Peyer's patch (tissue), 4 donors: ENCODE measurements around the gene RGMA. TPM values are rescaled to one million over a fixed set of nuclear protein-coding genes. Genes with fewer than 3 reads are reported as not detected.

Experiments used
- DNase-seq, 3 donors: peaks; one replicate each; pipeline ENCODE4 v3.0.0-alpha.2; 2017 to 2019
- H3K27ac ChIP-seq, 4 donors: fragments of 200-600 bp; sonication (generic); one replicate each; pipeline ENCODE4 v1.5.1; 2016 to 2019
- H3K27me3 ChIP-seq, 2 donors: fragments of 200-600 bp; sonication (generic); one replicate each; pipeline ENCODE4 v1.5.1; 2019
- H3K36me3 ChIP-seq, 3 donors: fragments of 200-600 bp; sonication (generic); one replicate each; pipeline ENCODE4 v1.5.1; 2016 to 2019
- H3K4me1 ChIP-seq, 4 donors: fragments of 200-600 bp; sonication (generic); one replicate each; pipeline ENCODE4 v1.5.1; 2016 to 2019
- H3K4me3 ChIP-seq, 4 donors: fragments of 200-600 bp; sonication (generic); 1 replicate in 3 of 4; 2 replicates in 1 of 4; pipeline ENCODE4 v1.5.1; 2016 to 2019; ENCODE audit warnings: mild to moderate bottlenecking in 1 of 4
- H3K9me3 ChIP-seq, 4 donors: fragments of 200-600 bp; sonication (generic); one replicate each; pipeline ENCODE4 v1.5.1; 2016 to 2019; ENCODE audit warnings: mild to moderate bottlenecking in 1 of 4
- CTCF ChIP-seq, 6 experiments: fragments of 450-650 bp in 4 of 6; fragments of 200-600 bp in 2 of 6; sonication (generic) in 1 of 6; IDR thresholded peaks; one replicate each; pipeline ENCODE4 v1.5.1; 2017 to 2019; ENCODE audit warnings: antibody characterized with exemption in 6 of 6, mild to moderate bottlenecking in 3 of 6, moderate library complexity in 1 of 6
- POLR2A ChIP-seq, 2 donors: fragments of 450-650 bp; IDR thresholded peaks; one replicate each; pipeline ENCODE4 v1.5.1; 2017; ENCODE audit warnings: antibody characterized with exemption in 2 of 2, mild to moderate bottlenecking in 2 of 2, moderate library complexity in 2 of 2
- total RNA-seq, 4 donors: library from RNA; depleted of rRNA; stranded (reverse); fragments of >200 nt; gene quantifications; one replicate each; pipeline ENCODE4 v1.1.0, GENCODE V29; 2016

The RGMA gene
- total RNA-seq, 4 donors from 2014 or later = 1.8 to 18.8 (median 9.3) TPM

GRCh38 chr15:93086791-93087190 is 2.2 kb downstream of the RGMA start:
- Histone ChIP-seq H3K27ac (peak overlapping the region in 1 of 4 donors; percentile 57), H3K27me3 (peaks cover 0 to 3% of the 10 kb centered on the region in 2 donors), H3K9me3 (no peaks in the 10 kb centered on the region), H3K4me1 (peaks cover 0 to 16% (median 10%) of the 10 kb centered on the region in 4 donors), H3K4me3 (peak overlapping the region in 1 of 4 donors; percentile 60), H3K36me3 (no peaks in the 10 kb centered on the region)
- DNase-seq = no peak
- TF ChIP-seq CTCF (IDR thresholded peaks at IDR 0.05) = no peak
- no peak for TF ChIP-seq POLR2A (IDR thresholded peaks at IDR 0.05)

DNA sequence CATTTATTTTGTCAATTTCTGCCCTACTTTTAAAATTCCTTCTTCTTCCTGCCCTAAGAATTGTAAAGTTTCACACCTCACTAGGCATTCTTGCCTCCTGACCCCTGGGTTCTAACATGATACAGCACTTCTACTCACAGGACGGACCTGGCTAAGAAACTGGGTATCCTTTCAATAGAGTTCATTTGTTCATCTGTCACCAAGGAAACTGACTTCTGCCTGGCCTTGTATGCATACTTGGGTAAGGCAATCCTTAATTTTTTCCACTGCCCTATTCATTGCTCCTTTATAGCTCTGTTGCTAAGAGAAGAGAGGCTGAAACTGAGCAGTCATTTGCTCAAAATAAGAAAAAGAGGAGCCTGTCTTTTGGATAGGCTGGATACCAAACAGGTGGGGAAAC is 3.3 kb downstream of the RGMA start:
- Histone ChIP-seq H3K4me1 (peaks cover 0 to 16% (median 10%) of the 10 kb centered on the region in 4 donors), H3K36me3 (no peaks in the 10 kb centered on the region), H3K27me3 (peaks cover 0 to 3% of the 10 kb centered on the region in 2 donors), H3K9me3 (no peaks in the 10 kb centered on the region), H3K27ac (peak overlapping the region in 1 of 4 donors; percentile 57), H3K4me3 (no peak overlapping the region)
- TF ChIP-seq POLR2A (IDR thresholded peaks at IDR 0.05) (no peak), CTCF (IDR thresholded peaks at IDR 0.05) (no peak)
- no peak for DNase-seq

DNA sequence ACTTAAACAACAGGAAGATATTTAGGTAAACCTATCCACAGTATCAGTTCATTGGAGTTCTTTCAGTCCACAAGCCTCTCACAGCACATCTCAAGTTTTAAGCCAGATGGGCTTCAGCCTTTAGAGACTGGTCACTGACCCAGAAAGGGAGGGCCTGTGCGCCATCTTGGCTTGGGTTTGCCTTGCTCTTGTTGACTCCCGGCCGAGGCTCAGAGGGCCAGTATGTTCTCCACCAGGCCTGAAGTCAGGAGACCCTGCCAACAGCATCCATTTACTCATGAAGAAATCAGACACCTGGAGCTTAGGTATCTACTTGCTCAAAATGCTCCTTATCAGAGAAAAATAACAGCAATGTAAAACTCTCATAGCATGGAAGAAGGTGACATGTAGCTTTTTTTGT is 6.2 kb downstream of the RGMA start:
- Histone ChIP-seq H3K4me1 (peaks cover 0 to 5% (median under 1%) of the 10 kb centered on the region in 4 donors), H3K27ac (peak overlapping the region in 1 of 4 donors; percentile 56), H3K27me3 (no peaks in the 10 kb centered on the region), H3K9me3 (no peaks in the 10 kb centered on the region), H3K36me3 (no peaks in the 10 kb centered on the region), H3K4me3 (no peak overlapping the region)
- TF ChIP-seq POLR2A (IDR thresholded peaks at IDR 0.05) (no peak), CTCF (IDR thresholded peaks at IDR 0.05) (no peak)
- DNase-seq = no peak

DNA sequence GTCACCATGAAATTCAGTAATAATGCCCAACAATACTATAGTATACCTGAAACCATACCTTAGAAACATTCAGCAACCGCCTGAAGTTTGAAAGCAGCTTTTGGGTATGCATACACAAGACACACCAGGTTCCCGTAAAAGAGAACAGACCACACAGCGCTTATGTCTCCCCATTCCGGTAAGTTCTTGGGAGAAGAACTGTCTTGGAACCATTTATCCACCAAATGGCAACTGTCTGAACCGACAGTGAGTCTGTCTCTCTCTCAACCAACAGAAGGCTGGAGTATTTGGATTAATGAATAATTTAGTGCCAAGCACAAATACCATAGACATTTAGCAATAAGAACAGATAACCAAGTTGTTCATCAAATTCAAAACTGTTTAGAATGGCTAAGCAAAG is 7.6 kb downstream of the RGMA start:
- no peak overlapping the region for H3K4me3 ChIP-seq
- H3K27ac ChIP-seq = peak overlapping the region in 1 of 4 donors; percentile 56
- DNase-seq = no peak
- H3K27me3 ChIP-seq = no peaks in the 10 kb centered on the region
- H3K9me3 ChIP-seq = no peaks in the 10 kb centered on the region
- no peak for TF ChIP-seq CTCF (IDR thresholded peaks at IDR 0.05)
- TF ChIP-seq POLR2A (IDR thresholded peaks at IDR 0.05) = no peak
- no peaks in the 10 kb centered on the region for H3K4me1 ChIP-seq
- no peaks in the 10 kb centered on the region for H3K36me3 ChIP-seq

DNA sequence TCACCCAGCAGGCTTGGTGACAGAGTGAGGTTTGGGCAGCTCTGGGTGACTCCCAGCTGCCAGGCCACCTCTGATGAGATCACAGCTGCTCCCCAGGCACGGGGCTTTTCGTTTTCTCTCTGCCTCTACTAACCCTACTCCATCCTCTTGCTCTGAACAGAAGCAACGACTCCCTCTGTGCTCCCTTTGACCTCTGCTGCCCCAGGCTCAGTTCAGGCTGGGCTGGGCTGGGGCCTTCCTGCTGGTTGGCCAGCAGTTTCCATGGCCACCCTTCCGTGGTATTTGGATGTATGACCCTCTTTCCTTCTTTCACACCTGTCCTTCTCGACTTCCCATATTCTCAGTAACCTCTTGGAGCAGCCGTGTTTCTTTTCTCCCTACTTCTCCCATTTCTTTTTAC is 8.6 kb downstream of the RGMA start:
- Histone ChIP-seq H3K4me3 (no peak overlapping the region), H3K4me1 (no peaks in the 10 kb centered on the region), H3K27me3 (no peaks in the 10 kb centered on the region), H3K9me3 (no peaks in the 10 kb centered on the region), H3K27ac (peak overlapping the region in 1 of 4 donors; percentile 56), H3K36me3 (no peaks in the 10 kb centered on the region)
- DNase-seq = no peak
- no peak for TF ChIP-seq CTCF (IDR thresholded peaks at IDR 0.05)

- Histone ChIP-seq H3K27ac (peak overlapping the region in 1 of 4 donors; percentile 56), H3K27me3 (peaks cover 0 to 7% of the 10 kb centered on the region in 2 donors), H3K9me3 (no peaks in the 10 kb centered on the region), H3K36me3 (no peaks in the 10 kb centered on the region), H3K4me3 (no peak overlapping the region), H3K4me1 (peaks cover 0 to 7% (median 0%) of the 10 kb centered on the region in 4 donors)
- TF ChIP-seq POLR2A (IDR thresholded peaks at IDR 0.05) (no peak), CTCF (IDR thresholded peaks at IDR 0.05) (no peak)
- no peak for DNase-seq
Measured at GRCh38 chr15:93076875-93077274, 12.1 kb downstream of the RGMA start.
